HepG2 (cell line): ENCODE results near the gene TEX19. TPM values are rescaled to one million over a fixed set of nuclear protein-coding genes. Genes with fewer than 3 reads are reported as not detected.
A peak's percentile ranks its signal among the peaks of the same experiment; 100 is the strongest.

Experiments
- AKAP8 ChIP-seq: sonication (generic); formaldehyde crosslinking; IDR thresholded peaks from 2 replicates; pipeline ENCODE4 v1.5.1; 2020; ENCODE audit warnings: mild to moderate bottlenecking, missing genetic modification reagents
- CBFB ChIP-seq: sonication (generic); formaldehyde crosslinking; IDR thresholded peaks from 2 replicates; pipeline ENCODE4 v1.4.0; 2020; ENCODE audit warnings: missing genetic modification reagents
- CENPT ChIP-seq: sonication (generic); formaldehyde crosslinking; IDR thresholded peaks from 2 replicates; pipeline ENCODE4 v1.8.0; 2022; ENCODE audit warnings: low read depth, mild to moderate bottlenecking, moderate library complexity, missing genetic modification reagents
- CSRNP1 ChIP-seq: sonication (generic); formaldehyde crosslinking; IDR thresholded peaks from 2 replicates; pipeline ENCODE4 v1.8.1; 2023; ENCODE audit warnings: mild to moderate bottlenecking, missing genetic modification reagents
- GPN1 ChIP-seq: sonication (generic); formaldehyde crosslinking; IDR thresholded peaks from 2 replicates; pipeline ENCODE4 v1.5.1; 2020; ENCODE audit warnings: missing genetic modification reagents, borderline replicate concordance
- HDAC1 ChIP-seq: sonication (generic); formaldehyde crosslinking; IDR thresholded peaks from 2 replicates; pipeline ENCODE4 v1.5.1; 2020; ENCODE audit warnings: mild to moderate bottlenecking, missing genetic modification reagents
- HNRNPK ChIP-seq: fragments of 200-400 bp; formaldehyde crosslinking; IDR thresholded peaks from 2 replicates; pipeline ENCODE4 v1.6.1; 2018; ENCODE audit warnings: low read length, low read depth, moderate library complexity, mild to moderate bottlenecking; ENCODE audit not compliant: poor library complexity, severe bottlenecking
- HOXD1 ChIP-seq: sonication (generic); formaldehyde crosslinking; IDR thresholded peaks from 2 replicates; pipeline ENCODE4 v1.5.0; 2020; ENCODE audit warnings: missing genetic modification reagents
- IRF9 ChIP-seq: sonication (generic); formaldehyde crosslinking; IDR thresholded peaks from 2 replicates; pipeline ENCODE4 v1.8.0; 2022; ENCODE audit warnings: missing genetic modification reagents, mild to moderate bottlenecking, borderline replicate concordance
- KLF11 ChIP-seq: IDR thresholded peaks from 2 replicates; pipeline ENCODE4 v1.6.1; 2016; ENCODE audit warnings: missing compliant biosample characterization
- MED13 ChIP-seq: sonication (generic); formaldehyde crosslinking; IDR thresholded peaks from 2 replicates; pipeline ENCODE4 v1.5.0; 2020; ENCODE audit warnings: missing genetic modification reagents
- MTA1 ChIP-seq: sonication (generic); formaldehyde crosslinking; IDR thresholded peaks from 2 replicates; pipeline ENCODE4 v1.4.0; 2020; ENCODE audit warnings: missing genetic modification reagents, mild to moderate bottlenecking, borderline replicate concordance
- NR2C2 ChIP-seq: sonication (generic); formaldehyde crosslinking; IDR thresholded peaks from 2 replicates; pipeline ENCODE4 v1.4.0; 2020; ENCODE audit warnings: missing genetic modification reagents, mild to moderate bottlenecking, moderate library complexity, borderline replicate concordance
- SMAD1 ChIP-seq: sonication (generic); formaldehyde crosslinking; IDR thresholded peaks from 2 replicates; pipeline ENCODE4 v1.4.0; 2020; ENCODE audit warnings: missing genetic modification reagents, low read depth, mild to moderate bottlenecking, borderline replicate concordance
- STAG1 ChIP-seq: sonication (generic); formaldehyde crosslinking; IDR thresholded peaks from 2 replicates; pipeline ENCODE4 v1.4.0; 2020; ENCODE audit warnings: missing genetic modification reagents
- ZNF10 ChIP-seq: sonication (generic); formaldehyde crosslinking; IDR thresholded peaks from 2 replicates; pipeline ENCODE4 v1.4.0; 2020; ENCODE audit warnings: mild to moderate bottlenecking, low read depth, missing genetic modification reagents, borderline replicate concordance
- ZNF263 ChIP-seq: sonication (generic); formaldehyde crosslinking; IDR thresholded peaks from 2 replicates; pipeline ENCODE4 v1.4.0; 2020; ENCODE audit warnings: missing genetic modification reagents
- ZNF407 ChIP-seq: sonication (generic); formaldehyde crosslinking; IDR thresholded peaks from one replicate; pipeline ENCODE4 v1.5.1; 2020; ENCODE audit warnings: mild to moderate bottlenecking, missing genetic modification reagents; ENCODE audit errors: not compliant biosample characterization
- polyA plus RNA-seq, 8 experiments: library from polyadenylated mRNA; depleted of rRNA in 3 of 8; stranded (reverse) in 7 of 8; unstranded in 1 of 8; fragments of >200 nt; fragmentation: Illumina TruSeq in 4 of 8; extraction: Trizol in 4 of 8; gene quantifications; 2 replicates each; pipeline versions ENCODE4 v1.2.1 to v1.2.3, GENCODE V29; 2011 to 2016; ENCODE audit warnings: low read depth in 4 of 8, missing spikeins in 1 of 8, mixed read lengths in 1 of 8; ENCODE audit not compliant: insufficient read depth in 1 of 8
- total RNA-seq, 5 experiments: library from RNA; depleted of rRNA; stranded (reverse); fragments of >200 nt; fragmentation: Illumina TruSeq; extraction: Trizol; gene quantifications; 2 replicates each; pipeline ENCODE4 v1.2.3, GENCODE V29; 2016; ENCODE audit warnings: low read depth in 1 of 5

The TEX19 gene
- total and polyA plus RNA-seq, 2 of the 13 experiments (the other 11 are each of a cell fraction or from before 2014, with no cell fraction given): 1.3 to 6.0 TPM

DNA sequence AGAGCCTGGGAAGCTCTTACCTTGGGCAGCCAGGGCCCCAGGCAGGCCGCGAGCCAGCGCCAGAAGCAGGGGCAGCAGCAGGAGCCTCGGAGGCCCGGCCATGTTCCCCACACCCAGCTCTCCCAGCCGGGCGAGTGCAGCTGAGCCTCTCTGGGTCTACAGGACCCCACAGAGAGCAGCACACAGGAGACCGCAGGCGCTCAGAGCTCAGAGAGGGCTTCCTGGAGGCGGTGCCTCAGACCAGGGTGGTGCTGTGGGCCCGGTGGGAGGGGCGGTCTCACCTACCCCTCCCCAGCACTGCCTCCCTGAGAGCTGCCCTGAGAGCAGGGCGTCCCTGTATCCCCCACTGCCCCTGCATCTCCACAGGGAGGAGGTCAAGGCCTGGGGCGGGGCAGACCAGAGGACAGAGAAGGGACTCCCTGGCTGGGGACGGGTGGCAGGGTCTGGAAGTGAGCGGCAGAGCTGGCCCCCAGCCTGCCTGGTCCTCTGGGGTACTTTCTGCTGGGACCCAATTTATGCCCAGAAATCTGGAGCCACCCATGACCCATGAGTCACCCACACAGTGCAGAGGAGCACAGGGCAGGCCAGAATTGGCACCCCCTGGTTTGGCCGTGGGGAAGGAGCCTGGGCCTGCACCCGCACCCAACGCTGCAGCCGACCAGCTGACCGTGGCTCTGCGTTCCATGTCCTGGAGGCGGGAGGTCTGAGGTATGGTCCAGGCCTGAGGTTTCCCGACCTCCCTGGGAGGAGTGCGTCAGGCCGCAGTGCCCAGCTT lies 41.5 kb upstream of the TEX19 start, which contains the start of gene CD7 (continued):
- TF ChIP-seq ZNF407: peak; percentile 85
- no peak; the same call in 1 of the 2 replicates for TF ChIP-seq SMAD1
- TF ChIP-seq KLF11 (CRISPR knock-in tag): no peak
- TF ChIP-seq CENPT: no peak
- TF ChIP-seq CBFB (CRISPR knock-in tag): 0 out of 2 replicates have a peak, but pooled peaks have one; percentile 13
- TF ChIP-seq ZNF263 (CRISPR knock-in tag): peak; percentile 65; the same call in 1 of the 2 replicates
- no peak; the same call in 1 of the 2 replicates for TF ChIP-seq AKAP8 (CRISPR knock-in tag)
- TF ChIP-seq CSRNP1 (CRISPR knock-in tag): peak; percentile 76; the same call in 1 of the 2 replicates
- peak; percentile 58; the same call in 1 of the 2 replicates for TF ChIP-seq NR2C2 (CRISPR knock-in tag)
- peak; percentile 79; the same call in 1 of the 2 replicates for TF ChIP-seq MTA1
- TF ChIP-seq ZNF10 (CRISPR knock-in tag): no peak
- no peak for TF ChIP-seq HNRNPK
- TF ChIP-seq HOXD1 (CRISPR knock-in tag): 0 out of 2 replicates have a peak, but pooled peaks have one; percentile 32
- peak; percentile 76 for TF ChIP-seq HDAC1 (CRISPR knock-in tag)
- peak; percentile 3; the same call in 1 of the 2 replicates for TF ChIP-seq STAG1 (CRISPR knock-in tag)
- 0 out of 2 replicates have a peak, but pooled peaks have one; percentile 4 for TF ChIP-seq IRF9 (CRISPR knock-in tag)
- peak; percentile 43; the same call in 1 of the 2 replicates for TF ChIP-seq MED13 (CRISPR knock-in tag)
- no peak for TF ChIP-seq GPN1 (CRISPR knock-in tag)
